ENCODE measurements around the gene TLR5. TPM values are rescaled to one million over a fixed set of nuclear protein-coding genes. Genes with fewer than 3 reads are reported as not detected.

Gene TLR5
- total and polyA plus RNA-seq, 4 donors: 0.20 to 20.9 (median 3.5) TPM

- Histone ChIP-seq H3K4me1 (ENCODE audit: control insufficient read depth in 1 of 2, insufficient read depth in 2 of 2, low read length in 2 of 2) (no peaks in the 10 kb centered on the region), H3K4me3 (ENCODE audit: low read length in 2 of 2) (no peak overlapping the region), H3K27ac (ENCODE audit: low read depth in 1 of 2, low read length in 2 of 2) (no peak overlapping the region), H3K9me3 (ENCODE audit: control insufficient read depth, low read length) (no peaks in the 10 kb centered on the region), H3K36me3 (ENCODE audit: control insufficient read depth in 1 of 2, insufficient read depth in 2 of 2, low read length in 1 of 2) (no peaks in the 10 kb centered on the region), H3K27me3 (ENCODE audit: control insufficient read depth in 1 of 2, insufficient read depth in 2 of 2, low read length in 1 of 2) (no peaks in the 10 kb centered on the region)
- no peak for DNase-seq
- intact Hi-C loops (cut with DNase I): no loop called here
- ATAC-seq (ENCODE audit: low FRiP score): no peak
- 73 to 77% methylated on average over 3 of the region's 3 CpGs for WGBS, 2 donors
Measured at GRCh38 chr1:223153177-223154119, 10.4 kb upstream of the TLR5 start.

- ATAC-seq (ENCODE audit: low FRiP score) (no peak), DNase-seq (no peak)
- Histone ChIP-seq H3K9me3 (ENCODE audit: control insufficient read depth, low read length) (peaks cover 3% of the 10 kb centered on the region), H3K27ac (ENCODE audit: low read depth in 1 of 2, low read length in 2 of 2) (no peak overlapping the region), H3K36me3 (ENCODE audit: control insufficient read depth in 1 of 2, insufficient read depth in 2 of 2, low read length in 1 of 2) (no peaks in the 10 kb centered on the region), H3K27me3 (ENCODE audit: control insufficient read depth in 1 of 2, insufficient read depth in 2 of 2, low read length in 1 of 2) (no peaks in the 10 kb centered on the region), H3K4me1 (ENCODE audit: control insufficient read depth in 1 of 2, insufficient read depth in 2 of 2, low read length in 2 of 2) (no peaks in the 10 kb centered on the region), H3K4me3 (ENCODE audit: low read length in 2 of 2) (no peak overlapping the region)
- intact Hi-C loops (cut with DNase I): no loop called here
- 90 to 93% methylated on average over 4 of the region's 4 CpGs for WGBS, 2 donors
Measured at GRCh38 chr1:223152399-223152798, 9.4 kb upstream of the TLR5 start.

- H3K27ac ChIP-seq (ENCODE audit: low read depth in 1 of 2, low read length in 2 of 2): no peak overlapping the region
- H3K4me3 ChIP-seq (ENCODE audit: low read length in 2 of 2): no peak overlapping the region
- H3K27me3 ChIP-seq (ENCODE audit: control insufficient read depth in 1 of 2, insufficient read depth in 2 of 2, low read length in 1 of 2): peaks cover 0 to 2% of the 10 kb centered on the region in 2 donors
- WGBS, 2 donors: 33 to 44% methylated on average over 5 of the region's 5 CpGs
- H3K36me3 ChIP-seq (ENCODE audit: control insufficient read depth in 1 of 2, insufficient read depth in 2 of 2, low read length in 1 of 2): no peaks in the 10 kb centered on the region
- ATAC-seq (ENCODE audit: low FRiP score): no peak
- peaks cover 3% of the 10 kb centered on the region for H3K9me3 ChIP-seq (ENCODE audit: control insufficient read depth, low read length)
- intact Hi-C loops (cut with DNase I): no loop called here
- no peaks in the 10 kb centered on the region for H3K4me1 ChIP-seq (ENCODE audit: control insufficient read depth in 1 of 2, insufficient read depth in 2 of 2, low read length in 2 of 2)
- no peak for DNase-seq
Measured at GRCh38 chr1:223150443-223150842, 7.4 kb upstream of the TLR5 start.

GRCh38 chr1:223147873-223148272 is 4.8 kb upstream of the TLR5 start:
- H3K4me3 ChIP-seq (ENCODE audit: low read length in 2 of 2): no peak overlapping the region
- no peak overlapping the region for H3K27ac ChIP-seq (ENCODE audit: low read depth in 1 of 2, low read length in 2 of 2)
- no peak for ATAC-seq (ENCODE audit: low FRiP score)
- H3K36me3 ChIP-seq (ENCODE audit: control insufficient read depth in 1 of 2, insufficient read depth in 2 of 2, low read length in 1 of 2): no peaks in the 10 kb centered on the region
- 90 to 94% methylated on average over 3 of the region's 3 CpGs for WGBS, 2 donors
- DNase-seq: no peak
- H3K9me3 ChIP-seq (ENCODE audit: control insufficient read depth, low read length): peaks cover 3% of the 10 kb centered on the region
- peaks cover 0 to 2% of the 10 kb centered on the region in 2 donors for H3K27me3 ChIP-seq (ENCODE audit: control insufficient read depth in 1 of 2, insufficient read depth in 2 of 2, low read length in 1 of 2)
- H3K4me1 ChIP-seq (ENCODE audit: control insufficient read depth in 1 of 2, insufficient read depth in 2 of 2, low read length in 2 of 2): no peaks in the 10 kb centered on the region
- intact Hi-C loops (cut with DNase I): no loop called here

- Histone ChIP-seq H3K9me3 (ENCODE audit: control insufficient read depth, low read length) (peaks cover 3% of the 10 kb centered on the region), H3K4me3 (ENCODE audit: low read length in 2 of 2) (no peak overlapping the region), H3K27ac (ENCODE audit: low read depth in 1 of 2, low read length in 2 of 2) (no peak overlapping the region), H3K4me1 (ENCODE audit: control insufficient read depth in 1 of 2, insufficient read depth in 2 of 2, low read length in 2 of 2) (no peaks in the 10 kb centered on the region), H3K36me3 (ENCODE audit: control insufficient read depth in 1 of 2, insufficient read depth in 2 of 2, low read length in 1 of 2) (no peaks in the 10 kb centered on the region), H3K27me3 (ENCODE audit: control insufficient read depth in 1 of 2, insufficient read depth in 2 of 2, low read length in 1 of 2) (peaks cover 0 to 2% of the 10 kb centered on the region in 2 donors)
- intact Hi-C loops (cut with DNase I): no loop called here
- ATAC-seq (ENCODE audit: low FRiP score) (no peak), DNase-seq (no peak)
- 94 to 96% methylated on average over 2 of the region's 2 CpGs for WGBS, 2 donors
Measured at GRCh38 chr1:223147409-223147808, 4.4 kb upstream of the TLR5 start.

GRCh38 chr1:223146745-223147144 is 3.7 kb upstream of the TLR5 start:
- Histone ChIP-seq H3K4me3 (ENCODE audit: low read length in 2 of 2) (no peak overlapping the region), H3K4me1 (ENCODE audit: control insufficient read depth in 1 of 2, insufficient read depth in 2 of 2, low read length in 2 of 2) (no peaks in the 10 kb centered on the region), H3K27ac (ENCODE audit: low read depth in 1 of 2, low read length in 2 of 2) (no peak overlapping the region), H3K36me3 (ENCODE audit: control insufficient read depth in 1 of 2, insufficient read depth in 2 of 2, low read length in 1 of 2) (no peaks in the 10 kb centered on the region), H3K9me3 (ENCODE audit: control insufficient read depth, low read length) (peaks cover 3% of the 10 kb centered on the region), H3K27me3 (ENCODE audit: control insufficient read depth in 1 of 2, insufficient read depth in 2 of 2, low read length in 1 of 2) (peaks cover 0 to 2% of the 10 kb centered on the region in 2 donors)
- WGBS, 2 donors: 91 to 96% methylated on average over 2 of the region's 2 CpGs
- DNase-seq: no peak
- ATAC-seq (ENCODE audit: low FRiP score): no peak
- intact Hi-C loops (cut with DNase I): no loop called here

GRCh38 chr1:223144914-223145313 is 1.9 kb upstream of the TLR5 start:
- Histone ChIP-seq H3K4me3 (ENCODE audit: low read length in 2 of 2) (no peak overlapping the region), H3K36me3 (ENCODE audit: control insufficient read depth in 1 of 2, insufficient read depth in 2 of 2, low read length in 1 of 2) (no peaks in the 10 kb centered on the region), H3K27ac (ENCODE audit: low read depth in 1 of 2, low read length in 2 of 2) (no peak overlapping the region), H3K4me1 (ENCODE audit: control insufficient read depth in 1 of 2, insufficient read depth in 2 of 2, low read length in 2 of 2) (no peaks in the 10 kb centered on the region), H3K27me3 (ENCODE audit: control insufficient read depth in 1 of 2, insufficient read depth in 2 of 2, low read length in 1 of 2) (peaks cover 0 to 2% of the 10 kb centered on the region in 2 donors), H3K9me3 (ENCODE audit: control insufficient read depth, low read length) (peaks cover 3% of the 10 kb centered on the region)
- intact Hi-C loops (cut with DNase I): loop anchor here in 1 of 2 donors (5.0 kb wide), 2 partner anchors 87 to 282 kb away; no protein-coding TSS in a partner anchor
- ATAC-seq (ENCODE audit: low FRiP score): no peak
- WGBS, 2 donors: 77 to 84% methylated on average over 5 of the region's 5 CpGs
- DNase-seq: no peak

- 90 to 92% methylated on average over 4 of the region's 4 CpGs for whole genome bisulfite sequencing, 2 donors
- no peak for ATAC-seq (ENCODE audit: low FRiP score)
- H3K9me3 ChIP-seq (ENCODE audit: control insufficient read depth, low read length): peaks cover 3% of the 10 kb centered on the region
- H3K36me3 ChIP-seq (ENCODE audit: control insufficient read depth in 1 of 2, insufficient read depth in 2 of 2, low read length in 1 of 2): no peaks in the 10 kb centered on the region
- no peak overlapping the region for H3K27ac ChIP-seq (ENCODE audit: low read depth in 1 of 2, low read length in 2 of 2)
- DNase-seq: no peak
- no peak overlapping the region for H3K4me3 ChIP-seq (ENCODE audit: low read length in 2 of 2)
- H3K4me1 ChIP-seq (ENCODE audit: control insufficient read depth in 1 of 2, insufficient read depth in 2 of 2, low read length in 2 of 2): no peaks in the 10 kb centered on the region
- intact Hi-C loops (cut with DNase I): loop anchor here in 1 of 2 donors (5.0 kb wide), 2 partner anchors 88 to 283 kb away; no protein-coding TSS in a partner anchor
- H3K27me3 ChIP-seq (ENCODE audit: control insufficient read depth in 1 of 2, insufficient read depth in 2 of 2, low read length in 1 of 2): peaks cover 0 to 2% of the 10 kb centered on the region in 2 donors
Measured at GRCh38 chr1:223144431-223144830, 1.4 kb upstream of the TLR5 start.

Measured in aorta (tissue), 5 donors.